SH-SY5Y (cell line): ENCODE results near the gene ZBTB46.

Experiments used
- GATA2 ChIP-seq: IDR thresholded peaks from 2 replicates; pipeline ENCODE4 v1.6.1; 2011; ENCODE audit warnings: mild to moderate bottlenecking, low read depth, low read length
- GATA3 ChIP-seq: IDR thresholded peaks from 2 replicates; pipeline ENCODE4 v1.6.1; 2011; ENCODE audit warnings: low read depth, mild to moderate bottlenecking, low read length, moderate library complexity

GRCh38 chr20:63733579-63734081 lies 97.4 kb downstream of the ZBTB46 start:
- TF ChIP-seq GATA3 (no peak), GATA2 (no peak)
